Activated CD4-positive, alpha-beta memory T cell treated with anti-CD3 and anti-CD28 coated beads, Interleukin-2, amount 10 ng/mL, durations not matched to agents 7 days and 5 days (primary cell): Measurements from ENCODE around the gene CDC42. TPM values are rescaled to one million over a fixed set of nuclear protein-coding genes. Genes with fewer than 3 reads are reported as not detected.

Source experiments
- CTCF ChIA-PET: fragments of 350-600 bp; sonication (Branson Sonifier 250); formaldehyde crosslinking; loops from one replicate; lab custom pipeline; 2021; ENCODE audit warnings: antibody characterized with exemption, inconsistent platforms; lab: Charles Lee
- POLR2A ChIA-PET: fragments of 350-600 bp; sonication (Branson Sonifier 250); formaldehyde crosslinking; loops from one replicate; lab custom pipeline; 2021; ENCODE audit warnings: antibody characterized with exemption; lab: Charles Lee
- DNase-seq: peaks from one replicate; pipeline ENCODE4 v3.0.0-alpha.2; 2020
- H3K27ac Mint-ChIP-seq: one replicate; pipeline ENCODE4 v1.8.0; 2021; ENCODE audit warnings: mild to moderate bottlenecking, mixed read lengths
- H3K27me3 Mint-ChIP-seq: one replicate; pipeline ENCODE4 v1.8.0; 2021; ENCODE audit warnings: mixed read lengths
- H3K36me3 Mint-ChIP-seq: one replicate; pipeline ENCODE4 v1.8.0; 2021; ENCODE audit warnings: low read depth, mixed read lengths
- H3K4me1 Mint-ChIP-seq: one replicate; pipeline ENCODE4 v1.8.0; 2021; ENCODE audit warnings: mixed read lengths
- H3K4me3 Mint-ChIP-seq: one replicate; pipeline ENCODE4 v1.8.0; 2021; ENCODE audit warnings: mild to moderate bottlenecking, mixed read lengths
- H3K9me3 Mint-ChIP-seq: one replicate; pipeline ENCODE4 v1.8.0; 2021; ENCODE audit warnings: mixed read lengths
- total RNA-seq, 2 experiments: library from RNA; stranded (reverse); gene quantifications; one replicate each; pipeline ENCODE4 v1.2.3, GENCODE V29; 2021

CDC42 gene
- total RNA-seq, 2 experiments from 2014 or later: 377 to 388 TPM

DNA sequence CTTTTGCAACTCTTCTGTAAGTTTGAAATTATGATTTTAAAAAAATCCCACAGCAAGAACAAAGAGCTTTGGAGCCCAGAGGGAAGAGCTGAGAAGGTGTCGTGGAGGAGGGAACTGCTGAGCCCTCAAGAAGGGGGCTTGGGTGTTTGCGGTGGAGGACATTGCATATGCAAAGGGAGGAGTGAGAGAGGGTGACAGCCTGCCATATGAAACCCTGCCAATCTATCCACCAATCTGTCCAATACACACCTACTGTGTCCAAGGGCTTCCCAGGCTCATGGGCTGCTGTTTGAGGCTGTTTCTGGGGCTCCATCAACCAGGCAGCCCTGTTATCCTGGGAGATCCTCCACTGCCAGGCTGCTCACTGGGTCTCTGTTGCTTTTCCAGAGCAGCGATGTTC is 75.2 kb downstream of the CDC42 start:
- Mint-ChIP-seq H3K27ac (no peak overlapping the region), H3K36me3 (no peaks in the 10 kb centered on the region), H3K27me3 (no peaks in the 10 kb centered on the region), H3K9me3 (no peaks in the 10 kb centered on the region), H3K4me3 (no peak overlapping the region), H3K4me1 (no peaks in the 10 kb centered on the region)
- DNase-seq: no peak
- CTCF ChIA-PET: no interaction called here
- POLR2A ChIA-PET: no interaction called here

DNA sequence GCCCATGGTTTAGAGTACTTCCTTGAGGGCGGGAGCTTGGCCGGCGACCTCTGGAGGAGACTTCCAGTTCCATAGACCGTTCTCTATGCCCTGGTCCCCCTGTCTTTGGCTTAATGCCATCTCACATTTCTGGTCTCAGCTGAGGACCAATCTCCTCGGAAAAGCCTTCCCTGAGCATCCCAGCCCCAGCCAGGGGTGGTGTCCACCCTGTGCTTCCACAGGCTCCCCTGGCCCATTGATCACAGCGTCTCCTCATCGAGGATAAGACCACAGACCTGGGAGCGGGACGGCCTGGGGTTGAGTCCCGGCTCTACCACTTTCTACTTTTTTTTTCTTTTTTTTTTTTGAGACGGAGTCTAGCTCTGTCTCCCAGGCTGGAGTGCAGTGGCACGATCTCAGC is 75.9 kb downstream of the CDC42 start:
- ChIA-PET POLR2A (no interaction called here), CTCF (no interaction called here)
- H3K9me3 Mint-ChIP-seq: no peaks in the 10 kb centered on the region
- no peak overlapping the region for H3K27ac Mint-ChIP-seq
- no peaks in the 10 kb centered on the region for H3K36me3 Mint-ChIP-seq
- no peaks in the 10 kb centered on the region for H3K27me3 Mint-ChIP-seq
- H3K4me3 Mint-ChIP-seq: no peak overlapping the region
- H3K4me1 Mint-ChIP-seq: no peaks in the 10 kb centered on the region
- DNase-seq: no peak

DNA sequence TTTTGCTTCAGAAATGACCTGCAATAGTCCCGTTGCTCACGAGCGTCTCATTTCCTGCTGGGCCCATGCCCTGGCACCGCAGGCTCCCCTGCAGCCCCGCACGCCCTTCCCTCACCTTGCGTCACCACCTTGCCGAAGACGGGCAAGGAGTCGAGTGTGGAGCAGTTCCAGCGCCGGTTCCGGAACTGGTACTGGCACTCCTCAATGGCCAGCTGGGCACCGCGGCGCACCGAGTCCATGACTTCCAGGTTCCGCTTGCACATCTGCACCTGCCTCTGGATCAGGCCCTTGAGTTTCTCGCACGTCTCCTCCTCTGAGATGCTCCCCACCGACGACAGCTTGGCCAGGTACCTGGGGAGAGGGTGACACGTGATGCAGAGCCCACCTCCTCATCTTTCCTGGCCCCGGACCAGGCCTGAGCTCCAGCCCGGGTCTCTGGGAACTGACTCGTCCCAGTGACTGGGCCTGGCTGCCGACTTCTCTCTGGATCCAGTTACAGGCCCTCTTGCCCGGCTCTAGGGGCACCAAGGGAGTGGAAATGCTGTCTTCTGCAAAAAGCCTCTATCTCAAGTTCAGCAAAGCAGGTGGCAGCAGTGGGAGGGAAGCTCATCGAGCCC is 77.1 kb downstream of the CDC42 start:
- Mint-ChIP-seq H3K9me3 (no peaks in the 10 kb centered on the region), H3K27me3 (no peaks in the 10 kb centered on the region), H3K27ac (no peak overlapping the region), H3K36me3 (no peaks in the 10 kb centered on the region), H3K4me1 (no peaks in the 10 kb centered on the region), H3K4me3 (no peak overlapping the region)
- ChIA-PET CTCF (interaction anchor here (1.1 kb wide), 1 partner anchor 286 kb away, joined by 5 read pairs; no protein-coding TSS in a partner anchor), POLR2A (no interaction called here)
- DNase-seq: no peak

DNA sequence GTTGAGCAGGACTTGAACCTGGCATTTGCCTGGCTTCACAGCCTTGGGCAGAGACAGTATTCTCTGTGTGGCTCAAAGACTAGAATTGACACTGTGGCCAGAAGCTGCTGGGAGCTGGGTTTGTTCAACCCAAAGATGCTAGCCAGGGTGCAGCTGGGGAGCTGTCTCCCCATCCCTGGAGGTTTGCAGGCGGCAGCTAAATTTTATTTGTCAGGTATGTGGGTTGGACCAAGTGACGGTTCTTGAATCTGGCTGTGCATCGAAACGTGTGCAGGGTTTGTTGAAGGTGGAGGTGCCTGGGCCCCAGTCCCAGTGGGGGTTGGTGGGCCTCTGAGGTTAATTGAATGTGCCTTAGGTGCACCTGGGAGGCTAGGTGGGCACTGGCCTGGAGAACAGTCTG is 78.6 kb downstream of the CDC42 start:
- DNase-seq: no peak
- Mint-ChIP-seq H3K27me3 (no peaks in the 10 kb centered on the region), H3K4me1 (no peaks in the 10 kb centered on the region), H3K36me3 (no peaks in the 10 kb centered on the region), H3K27ac (no peak overlapping the region), H3K9me3 (no peaks in the 10 kb centered on the region), H3K4me3 (no peak overlapping the region)
- POLR2A ChIA-PET: no interaction called here
- CTCF ChIA-PET: interaction anchor here (0.5 to 2.5 kb wide), 7 partner anchors 13 to 509 kb away, joined by 3 to 14 read pairs (median 4); no protein-coding TSS in a partner anchor

DNA sequence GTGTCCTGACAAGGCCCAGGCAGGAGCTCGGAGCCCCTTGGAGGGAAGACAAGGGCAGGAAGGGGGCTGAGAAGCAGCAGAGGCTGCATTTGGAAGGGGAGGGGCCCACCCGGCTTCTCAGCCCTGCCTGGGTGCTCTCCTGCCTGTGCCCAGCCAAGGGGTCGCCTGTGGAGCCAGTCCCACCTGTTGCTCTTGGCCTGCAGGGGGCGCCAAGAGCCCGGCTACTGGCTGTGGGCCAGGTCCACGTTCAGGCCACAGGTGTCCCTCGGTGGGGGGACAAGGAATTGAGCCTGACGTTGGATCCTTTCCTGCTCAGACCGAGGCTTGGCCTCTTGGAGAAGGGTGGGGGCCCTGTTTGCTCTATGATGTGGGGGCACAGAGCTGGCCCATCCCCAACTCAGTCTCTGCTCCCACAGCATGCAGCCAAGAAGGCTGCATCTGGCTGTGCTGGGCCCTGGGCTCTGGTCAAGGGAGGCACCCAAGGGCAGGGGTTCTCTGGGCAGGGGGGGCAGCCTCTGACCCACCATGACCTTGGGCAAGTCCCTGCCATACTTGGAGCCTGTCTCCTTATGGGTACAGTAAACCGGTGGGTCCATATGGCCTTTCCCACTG is 79.5 kb downstream of the CDC42 start:
- ChIA-PET POLR2A (interaction anchor here (1.1 kb wide), 1 partner anchor 284 kb away, joined by 3 read pairs; no protein-coding TSS in a partner anchor), CTCF (interaction anchor here (0.5 to 2.5 kb wide), 6 partner anchors 12 to 509 kb away, joined by 3 to 14 read pairs (median 4); no protein-coding TSS in a partner anchor)
- Mint-ChIP-seq H3K27me3 (no peaks in the 10 kb centered on the region), H3K4me3 (no peak overlapping the region), H3K4me1 (no peaks in the 10 kb centered on the region), H3K36me3 (no peaks in the 10 kb centered on the region), H3K27ac (no peak overlapping the region), H3K9me3 (no peaks in the 10 kb centered on the region)
- peak; percentile 62 for DNase-seq

DNA sequence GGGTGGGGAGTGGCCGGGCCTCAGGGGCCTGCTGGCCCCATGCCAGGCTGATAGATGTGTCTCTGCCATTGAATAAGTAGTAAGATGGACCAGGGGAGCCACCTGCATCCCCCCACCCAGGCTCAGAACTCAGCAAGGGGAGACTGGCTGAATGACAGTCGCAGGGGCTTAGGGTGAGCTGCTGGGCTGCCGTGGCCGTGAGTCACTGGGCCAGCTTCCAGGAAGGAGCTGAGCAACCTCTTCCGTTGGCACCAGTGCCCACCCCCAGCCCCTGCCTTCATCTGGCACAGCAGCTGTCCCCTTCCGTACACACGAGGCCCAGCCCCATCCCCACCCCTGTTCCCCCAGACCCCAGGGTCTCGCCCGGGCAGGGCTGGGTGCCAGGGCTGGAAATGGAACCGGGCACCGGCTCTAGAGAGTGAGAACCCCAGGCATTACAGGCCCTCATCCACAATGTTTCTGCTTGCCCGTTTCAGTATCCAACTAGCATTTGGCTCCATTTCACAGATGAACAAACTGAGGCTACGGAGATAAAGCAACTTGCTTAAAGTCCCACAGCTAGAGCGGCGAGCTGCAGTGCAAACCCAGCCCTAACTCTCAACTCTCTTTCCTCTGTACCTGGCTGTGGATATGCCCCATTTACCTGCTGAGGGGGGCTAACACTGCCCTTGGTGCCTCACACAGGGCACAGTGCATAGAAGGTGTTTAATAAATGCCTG is 80.2 kb downstream of the CDC42 start:
- POLR2A ChIA-PET: interaction anchor here (1.1 kb wide), 1 partner anchor 284 kb away, joined by 3 read pairs; no protein-coding TSS in a partner anchor
- Mint-ChIP-seq H3K9me3 (no peaks in the 10 kb centered on the region), H3K27me3 (no peaks in the 10 kb centered on the region), H3K4me1 (no peaks in the 10 kb centered on the region), H3K36me3 (no peaks in the 10 kb centered on the region), H3K4me3 (no peak overlapping the region), H3K27ac (no peak overlapping the region)
- no peak for DNase-seq
- CTCF ChIA-PET: interaction anchor here (1.4 to 2.5 kb wide), 3 partner anchors 26 to 508 kb away, joined by 3 to 11 read pairs (median 4); no protein-coding TSS in a partner anchor

DNA sequence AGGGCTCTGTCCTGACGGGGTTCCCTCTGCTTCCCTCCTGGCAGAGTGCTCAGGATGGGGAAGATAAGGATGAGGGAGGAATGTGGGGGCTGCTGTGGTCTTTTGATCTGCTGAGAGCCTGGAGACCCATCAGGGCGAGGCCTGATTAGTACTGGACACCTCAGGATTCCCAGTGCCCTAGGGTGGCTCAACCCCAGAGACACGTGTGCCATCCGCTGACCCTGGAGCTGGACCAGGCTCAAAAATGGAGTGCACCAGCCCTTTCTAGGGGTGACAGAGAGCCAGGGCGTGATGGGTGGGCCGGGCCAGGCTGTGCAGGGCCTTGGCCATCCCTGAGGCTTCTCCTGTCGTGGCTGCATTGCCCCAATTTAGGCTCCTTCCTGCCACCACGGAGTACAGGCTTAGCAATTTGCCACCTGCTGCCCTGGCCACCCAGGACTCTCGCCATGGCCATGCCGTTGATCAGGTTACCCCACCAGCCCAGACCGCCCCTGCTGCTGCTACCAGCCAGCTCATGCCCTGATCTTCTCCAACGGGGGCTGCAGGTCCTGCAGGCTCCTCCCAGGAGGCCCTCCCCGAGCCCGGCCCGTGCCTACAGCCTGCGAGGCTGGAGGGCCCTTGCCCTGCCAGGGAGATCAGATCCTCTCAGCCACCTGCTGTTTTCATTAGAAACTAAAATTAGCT is 80.9 kb downstream of the CDC42 start:
- ChIA-PET POLR2A (no interaction called here), CTCF (no interaction called here)
- no peak for DNase-seq
- Mint-ChIP-seq H3K27ac (no peak overlapping the region), H3K36me3 (no peaks in the 10 kb centered on the region), H3K9me3 (no peaks in the 10 kb centered on the region), H3K4me3 (no peak overlapping the region), H3K27me3 (peaks cover 5% of the 10 kb centered on the region), H3K4me1 (no peaks in the 10 kb centered on the region)

DNA sequence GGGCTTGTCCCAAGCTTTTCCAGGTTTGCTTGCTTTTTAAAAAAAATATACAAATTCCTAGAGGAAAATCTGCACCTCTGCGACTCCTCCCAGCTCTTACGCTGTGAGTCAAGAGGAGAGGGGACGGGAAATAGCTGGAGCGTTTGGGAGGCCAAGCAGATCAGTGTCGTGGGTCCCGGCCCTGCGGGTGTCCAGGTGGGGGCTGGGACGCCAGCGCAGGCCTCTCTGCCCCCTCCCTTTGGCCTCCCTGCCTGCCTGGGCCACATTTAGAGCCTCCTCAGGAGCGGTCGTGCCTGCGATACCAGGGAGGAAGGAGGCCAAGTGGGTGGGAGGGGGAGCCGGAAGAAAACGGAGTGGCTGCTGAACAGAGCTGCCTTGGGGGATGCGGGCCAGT is 81.4 kb downstream of the CDC42 start:
- no peak overlapping the region for H3K4me3 Mint-ChIP-seq
- POLR2A ChIA-PET: no interaction called here
- H3K27ac Mint-ChIP-seq: no peak overlapping the region
- no peak for DNase-seq
- H3K4me1 Mint-ChIP-seq: no peaks in the 10 kb centered on the region
- H3K36me3 Mint-ChIP-seq: no peaks in the 10 kb centered on the region
- CTCF ChIA-PET: no interaction called here
- peaks cover 7% of the 10 kb centered on the region for H3K27me3 Mint-ChIP-seq
- H3K9me3 Mint-ChIP-seq: no peaks in the 10 kb centered on the region

DNA sequence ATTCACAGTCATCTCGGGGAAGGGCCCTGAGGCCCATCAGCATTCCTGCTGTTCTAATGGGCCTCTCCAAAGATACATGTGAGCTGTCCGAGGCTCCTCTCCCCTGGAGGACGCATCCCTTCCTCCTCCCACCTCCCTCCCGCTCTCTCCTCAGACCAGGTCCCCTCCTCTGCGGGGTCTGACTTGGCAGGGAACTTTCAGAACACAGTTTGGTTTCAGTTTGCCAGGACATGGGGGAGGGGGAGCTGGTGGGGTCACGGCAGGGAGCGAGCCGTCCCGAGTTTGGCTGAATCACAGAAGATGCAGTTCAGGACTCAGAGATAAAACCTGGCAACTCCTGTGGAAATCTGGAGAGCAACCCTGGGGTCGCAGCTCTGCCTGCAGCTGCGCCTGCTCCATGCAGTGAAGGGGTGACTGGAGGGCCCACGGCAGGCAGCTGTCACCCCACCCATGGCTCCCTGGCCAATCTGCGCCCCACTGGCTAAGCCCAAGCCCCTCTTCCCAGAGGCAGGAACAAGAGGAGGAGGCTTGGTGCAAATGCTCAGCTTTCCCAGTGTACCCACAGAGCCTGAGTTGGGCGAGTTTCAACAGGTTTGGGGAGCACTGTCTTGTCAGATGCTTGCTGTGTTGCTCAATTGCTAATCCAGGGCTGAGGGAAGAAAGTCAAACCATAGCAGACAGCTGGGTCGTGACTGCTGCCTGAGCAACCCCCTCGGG is 84.7 kb downstream of the CDC42 start:
- H3K4me1 Mint-ChIP-seq: no peaks in the 10 kb centered on the region
- H3K36me3 Mint-ChIP-seq: no peaks in the 10 kb centered on the region
- no peaks in the 10 kb centered on the region for H3K9me3 Mint-ChIP-seq
- CTCF ChIA-PET: no interaction called here
- POLR2A ChIA-PET: interaction anchor here (0.5 kb wide), 1 partner anchor 10 kb away, joined by 3 read pairs; no protein-coding TSS in a partner anchor
- no peak for DNase-seq
- H3K27ac Mint-ChIP-seq: no peak overlapping the region
- H3K4me3 Mint-ChIP-seq: no peak overlapping the region
- peaks cover 28% of the 10 kb centered on the region for H3K27me3 Mint-ChIP-seq

DNA sequence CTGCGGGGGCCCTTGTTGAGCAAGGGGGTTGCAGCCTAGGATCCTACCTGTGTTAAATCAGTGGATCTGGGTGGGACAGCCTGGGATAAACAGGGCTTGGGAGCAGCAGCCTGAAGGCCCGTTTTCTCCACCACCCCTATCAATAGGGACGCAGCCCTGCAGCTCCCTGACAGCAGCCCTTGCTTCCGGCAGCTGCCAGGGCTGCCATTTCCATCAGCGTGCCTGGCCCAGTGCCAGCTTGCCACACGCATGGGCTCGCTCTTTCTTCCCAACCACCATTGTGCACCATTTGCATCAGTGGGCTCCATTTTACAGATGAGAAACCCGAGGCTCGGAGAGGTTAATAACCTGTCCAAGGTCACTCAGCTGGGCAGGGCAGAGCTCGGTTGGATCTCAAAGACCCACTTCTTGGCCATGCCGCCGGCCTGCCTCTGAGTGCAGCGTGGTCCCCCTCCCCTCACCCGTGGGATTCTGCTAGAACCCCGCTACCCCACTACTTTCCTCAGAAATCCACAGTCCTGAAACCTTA is 86.6 kb downstream of the CDC42 start:
- peaks cover 6% of the 10 kb centered on the region for H3K4me1 Mint-ChIP-seq
- peaks cover 34% of the 10 kb centered on the region for H3K27me3 Mint-ChIP-seq
- DNase-seq: no peak
- H3K36me3 Mint-ChIP-seq: no peaks in the 10 kb centered on the region
- no peak overlapping the region for H3K27ac Mint-ChIP-seq
- POLR2A ChIA-PET: interaction anchor here (1.2 kb wide), 1 partner anchor 9 kb away, joined by 3 read pairs; no protein-coding TSS in a partner anchor
- CTCF ChIA-PET: no interaction called here
- H3K9me3 Mint-ChIP-seq: no peaks in the 10 kb centered on the region
- no peak overlapping the region for H3K4me3 Mint-ChIP-seq

DNA sequence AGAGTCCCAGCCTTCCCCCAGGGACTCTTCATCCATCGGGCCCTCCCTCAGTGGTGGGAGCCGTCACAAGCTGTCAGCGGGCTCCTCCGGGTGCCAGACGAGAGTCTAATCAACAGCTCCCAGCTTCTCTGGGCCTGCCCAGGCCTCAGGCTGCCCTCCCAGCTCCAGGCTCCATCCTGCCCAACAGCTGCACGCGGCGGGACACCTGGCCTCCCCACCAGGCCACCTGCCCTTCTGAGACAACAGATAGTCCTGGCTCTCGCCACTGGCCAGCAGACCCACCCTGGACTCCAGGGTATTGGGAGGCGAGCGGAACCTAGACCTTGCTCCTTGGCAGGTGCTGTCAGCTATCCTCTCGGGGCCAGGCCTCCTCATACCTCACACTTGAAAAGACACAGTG is 87.3 kb downstream of the CDC42 start:
- no peak overlapping the region for H3K27ac Mint-ChIP-seq
- peaks cover 41% of the 10 kb centered on the region for H3K27me3 Mint-ChIP-seq
- H3K36me3 Mint-ChIP-seq: no peaks in the 10 kb centered on the region
- POLR2A ChIA-PET: interaction anchor here (1.2 kb wide), 1 partner anchor 8 kb away, joined by 3 read pairs; no protein-coding TSS in a partner anchor
- no peak for DNase-seq
- CTCF ChIA-PET: no interaction called here
- no peaks in the 10 kb centered on the region for H3K9me3 Mint-ChIP-seq
- peaks cover 6% of the 10 kb centered on the region for H3K4me1 Mint-ChIP-seq
- H3K4me3 Mint-ChIP-seq: no peak overlapping the region
